HEK293T (cell line): ENCODE results near the gene OR7E24.

Experiments used
- CTCF ChIA-PET: fragments of 350-600 bp; formaldehyde crosslinking; extraction: SDS; loops from one replicate; lab custom pipeline; 2021; ENCODE audit warnings: antibody characterized with exemption, inconsistent platforms; lab: Yijun Ruan, JAX
- POLR2A ChIA-PET: fragments of 350-600 bp; formaldehyde crosslinking; extraction: SDS; loops from one replicate; lab custom pipeline; 2020; ENCODE audit warnings: antibody characterized with exemption, inconsistent platforms; lab: Yijun Ruan, JAX
- DNase-seq: peaks from one replicate; pipeline ENCODE4 v3.0.0; 2012; ENCODE audit warnings: mixed read lengths; ENCODE audit errors: extremely low spot score
- BHLHE40 ChIP-seq: fragments of 450-650 bp; IDR thresholded peaks from 2 replicates; pipeline ENCODE4 v1.6.1; 2016; ENCODE audit warnings: mild to moderate bottlenecking, moderate library complexity, borderline replicate concordance
- CTBP1 ChIP-seq: fragments of 450-650 bp; IDR thresholded peaks from 2 replicates; pipeline ENCODE4 v1.6.1; 2016; ENCODE audit warnings: borderline replicate concordance
- ELF4 ChIP-seq: fragments of 450-650 bp; IDR thresholded peaks from 2 replicates; pipeline ENCODE4 v1.6.1; 2017; ENCODE audit warnings: antibody characterized with exemption
- FOXA1 ChIP-seq: fragments of 450-650 bp; IDR thresholded peaks from 2 replicates; pipeline ENCODE4 v1.6.1; 2016; ENCODE audit warnings: mild to moderate bottlenecking
- FOXK2 ChIP-seq: fragments of 450-650 bp; IDR thresholded peaks from 2 replicates; pipeline ENCODE4 v1.6.1; 2016; ENCODE audit warnings: mild to moderate bottlenecking
- HDGF ChIP-seq: fragments of 450-650 bp; IDR thresholded peaks from 2 replicates; pipeline ENCODE4 v1.6.1; 2017; ENCODE audit warnings: antibody characterized with exemption, borderline replicate concordance
- L3MBTL2 ChIP-seq: fragments of 450-650 bp; conservative IDR thresholded peaks from 2 replicates; pipeline ENCODE4 v1.6.1; 2016; ENCODE audit warnings: mild to moderate bottlenecking
- LEF1 ChIP-seq: fragments of 450-650 bp; IDR thresholded peaks from 2 replicates; pipeline ENCODE4 v1.6.1; 2017; ENCODE audit warnings: mild to moderate bottlenecking, borderline replicate concordance
- NFRKB ChIP-seq: fragments of 450-650 bp; IDR thresholded peaks from 2 replicates; pipeline ENCODE4 v1.6.1; 2016; ENCODE audit warnings: mild to moderate bottlenecking, moderate library complexity
- SP1 ChIP-seq: fragments of 450-650 bp; IDR thresholded peaks from 2 replicates; pipeline ENCODE4 v1.6.1; 2017
- SUZ12 ChIP-seq: fragments of 450-650 bp; IDR thresholded peaks from 2 replicates; pipeline ENCODE4 v1.6.1; 2016; ENCODE audit warnings: mild to moderate bottlenecking
- TARDBP ChIP-seq: fragments of 450-650 bp; IDR thresholded peaks from 2 replicates; pipeline ENCODE4 v1.6.1; 2016
- ZNF384 ChIP-seq: fragments of 450-650 bp; IDR thresholded peaks from 2 replicates; pipeline ENCODE4 v1.6.1; 2016
- TF ChIP-seq, protein P1 (sequence below): fragments of 450-650 bp; IDR thresholded peaks from 2 replicates; pipeline ENCODE4 v1.6.1; 2016

OR7E24 gene

DNA sequence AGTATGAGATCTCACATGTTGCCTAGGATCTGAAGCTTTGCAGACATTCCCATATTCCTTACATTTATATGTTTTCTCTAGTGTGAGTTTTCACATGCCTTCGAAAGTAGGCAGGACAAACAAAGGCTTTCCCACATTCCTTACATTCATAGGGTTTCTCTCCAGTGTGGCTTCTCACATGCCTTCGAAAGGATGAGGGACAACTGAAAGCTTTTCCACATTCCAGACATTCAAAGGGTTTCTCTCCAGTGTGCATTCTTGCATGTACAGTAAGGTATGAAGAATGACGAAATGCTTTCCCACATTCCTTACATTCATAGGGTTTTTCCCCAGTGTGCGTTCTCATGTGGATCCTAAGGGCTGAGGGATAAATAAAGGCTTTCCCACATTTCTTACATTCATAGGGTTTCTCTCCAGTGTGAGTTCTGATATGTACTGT is 44.7 kb downstream of the OR7E24 start:
- CTCF ChIA-PET, result no interaction called here
- TF ChIP-seq ZNF384, result no peak
- POLR2A ChIA-PET, result no interaction called here
- no peak for DNase-seq

DNA sequence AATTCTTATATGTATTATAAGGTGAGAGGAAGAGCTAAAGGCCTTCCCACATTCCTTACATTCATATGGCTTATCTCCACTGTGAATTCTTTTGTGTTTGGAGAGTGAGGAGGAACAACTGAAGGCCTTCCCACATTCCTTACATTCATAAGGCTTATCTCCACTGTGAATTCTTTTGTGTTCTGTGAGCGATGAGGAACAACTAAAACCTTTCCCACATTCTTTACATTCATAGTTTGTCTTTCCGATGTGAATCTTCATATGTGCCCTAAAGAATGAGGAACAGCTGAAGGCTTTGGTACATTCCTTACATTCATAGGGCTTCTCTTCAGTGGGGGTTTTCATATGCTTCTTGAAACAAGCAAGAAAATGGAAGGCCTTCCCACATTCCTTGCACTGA is 45.6 kb downstream of the OR7E24 start:
- ChIA-PET CTCF (no interaction called here), POLR2A (no interaction called here)
- DNase-seq, result no peak
- TF ChIP-seq L3MBTL2 (no peak), SUZ12 (no peak), ELF4 (no peak), CTBP1 (no peak), NFRKB (no peak), ZNF384 (no peak), BHLHE40 (no peak), FOXK2 (no peak), FOXA1 (no peak), SP1 (no peak), TARDBP (no peak), LEF1 (no peak), HDGF (no peak)
- TF ChIP-seq, protein P1, sequence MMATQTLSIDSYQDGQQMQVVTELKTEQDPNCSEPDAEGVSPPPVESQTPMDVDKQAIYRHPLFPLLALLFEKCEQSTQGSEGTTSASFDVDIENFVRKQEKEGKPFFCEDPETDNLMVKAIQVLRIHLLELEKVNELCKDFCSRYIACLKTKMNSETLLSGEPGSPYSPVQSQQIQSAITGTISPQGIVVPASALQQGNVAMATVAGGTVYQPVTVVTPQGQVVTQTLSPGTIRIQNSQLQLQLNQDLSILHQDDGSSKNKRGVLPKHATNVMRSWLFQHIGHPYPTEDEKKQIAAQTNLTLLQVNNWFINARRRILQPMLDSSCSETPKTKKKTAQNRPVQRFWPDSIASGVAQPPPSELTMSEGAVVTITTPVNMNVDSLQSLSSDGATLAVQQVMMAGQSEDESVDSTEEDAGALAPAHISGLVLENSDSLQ, result no peak
